A673 (cell line): Measurements from ENCODE around the gene MYMK. TPM values are rescaled to one million over a fixed set of nuclear protein-coding genes. Genes with fewer than 3 reads are reported as not detected.
A peak's percentile ranks its signal among the peaks of the same experiment; 100 is the strongest.

Source experiments
- BruUV-seq: library from RNA; stranded (reverse); fragments of 400-500 nt; replicated peaks from 2 replicates; lab custom pipeline; 2021; lab: Mats Ljungman, UMichigan
- CTCF ChIA-PET: fragments of 300-600 bp; sonication (Branson Sonifier 250); formaldehyde crosslinking; loops from one replicate; lab custom pipeline; 2022; ENCODE audit warnings: antibody characterized with exemption; lab: Charles Lee
- POLR2A ChIA-PET: fragments of 300-600 bp; sonication (Branson Sonifier 250); formaldehyde crosslinking; loops from one replicate; lab custom pipeline; 2022; ENCODE audit warnings: antibody characterized with exemption; ENCODE audit not compliant: low non-redundant PET; lab: Charles Lee
- DNase-seq: peaks from one replicate; pipeline ENCODE4 v3.0.0-alpha.2; 2015; ENCODE audit warnings: low spot score
- H3K27ac ChIP-seq: fragments of 200-600 bp; sonication (generic); 2 replicates; pipeline ENCODE4 v1.5.1; 2016; ENCODE audit warnings: mixed run types, low read depth, mild to moderate bottlenecking, mixed read lengths, antibody characterized with exemption, low read length; ENCODE audit not compliant: poor library complexity, severe bottlenecking
- H3K27me3 ChIP-seq: fragments of 200-600 bp; sonication (generic); replicated peaks from 2 replicates; pipeline ENCODE4 v1.6.1; 2017; ENCODE audit warnings: mixed run types, low read depth, mild to moderate bottlenecking, mixed read lengths, antibody characterized with exemption, low read length; ENCODE audit not compliant: insufficient read depth, poor library complexity
- H3K36me3 ChIP-seq: fragments of 200-600 bp; sonication (generic); 2 replicates; pipeline ENCODE4 v1.6.1; 2016; ENCODE audit warnings: mixed run types, mild to moderate bottlenecking, mixed read lengths, antibody characterized with exemption, low read length; ENCODE audit not compliant: insufficient read depth, poor library complexity, severe bottlenecking
- H3K4me1 ChIP-seq: fragments of 200-600 bp; sonication (generic); 2 replicates; pipeline ENCODE4 v1.6.1; 2017; ENCODE audit warnings: mixed run types, mild to moderate bottlenecking, mixed read lengths, antibody characterized with exemption, low read length; ENCODE audit not compliant: insufficient read depth, poor library complexity, severe bottlenecking
- H3K4me3 ChIP-seq: fragments of 200-600 bp; sonication (generic); 2 replicates; pipeline ENCODE4 v1.5.1; 2016; ENCODE audit warnings: low read depth, mixed run types, mild to moderate bottlenecking, mixed read lengths, low read length; ENCODE audit not compliant: poor library complexity, severe bottlenecking
- H3K9me3 ChIP-seq: fragments of 200-600 bp; sonication (generic); 2 replicates; pipeline ENCODE4 v1.6.1; 2016; ENCODE audit warnings: mixed run types, low read depth, mild to moderate bottlenecking, mixed read lengths, antibody characterized with exemption, low read length; ENCODE audit not compliant: poor library complexity, severe bottlenecking
- CTCF ChIP-seq: fragments of 300-800, 200-600 bp; sonication (generic); conservative IDR thresholded peaks from 2 replicates; pipeline ENCODE4 v1.5.1; 2017; ENCODE audit warnings: low read depth, mild to moderate bottlenecking, antibody characterized with exemption, low read length, moderate library complexity, mixed read lengths
- EZH2 ChIP-seq: fragments of 200-600 bp; sonication (generic); IDR thresholded peaks from 2 replicates; pipeline ENCODE4 v1.6.1; 2017; ENCODE audit warnings: borderline replicate concordance, low read depth, mild to moderate bottlenecking, mixed read lengths, antibody characterized with exemption, low read length; ENCODE audit not compliant: poor library complexity, severe bottlenecking
- intact Hi-C: fragments of 100-400 bp; cut with micrococcal nuclease; formaldehyde crosslinking; loops from one replicate; pipeline ENCODE4 v1.10.0; 2022; ENCODE audit not compliant: unreplicated experiment
- total RNA-seq: library from RNA; stranded (reverse); gene quantifications from 2 replicates; pipeline ENCODE4 v1.2.3, GENCODE V29; 2021

Gene MYMK
- total RNA-seq, 1 experiment from 2014 or later = not detected

- H3K27ac ChIP-seq = no peak overlapping the region
Observed at GRCh38 chr9:133535306-133535877, 10.6 kb upstream of the MYMK start.

DNA sequence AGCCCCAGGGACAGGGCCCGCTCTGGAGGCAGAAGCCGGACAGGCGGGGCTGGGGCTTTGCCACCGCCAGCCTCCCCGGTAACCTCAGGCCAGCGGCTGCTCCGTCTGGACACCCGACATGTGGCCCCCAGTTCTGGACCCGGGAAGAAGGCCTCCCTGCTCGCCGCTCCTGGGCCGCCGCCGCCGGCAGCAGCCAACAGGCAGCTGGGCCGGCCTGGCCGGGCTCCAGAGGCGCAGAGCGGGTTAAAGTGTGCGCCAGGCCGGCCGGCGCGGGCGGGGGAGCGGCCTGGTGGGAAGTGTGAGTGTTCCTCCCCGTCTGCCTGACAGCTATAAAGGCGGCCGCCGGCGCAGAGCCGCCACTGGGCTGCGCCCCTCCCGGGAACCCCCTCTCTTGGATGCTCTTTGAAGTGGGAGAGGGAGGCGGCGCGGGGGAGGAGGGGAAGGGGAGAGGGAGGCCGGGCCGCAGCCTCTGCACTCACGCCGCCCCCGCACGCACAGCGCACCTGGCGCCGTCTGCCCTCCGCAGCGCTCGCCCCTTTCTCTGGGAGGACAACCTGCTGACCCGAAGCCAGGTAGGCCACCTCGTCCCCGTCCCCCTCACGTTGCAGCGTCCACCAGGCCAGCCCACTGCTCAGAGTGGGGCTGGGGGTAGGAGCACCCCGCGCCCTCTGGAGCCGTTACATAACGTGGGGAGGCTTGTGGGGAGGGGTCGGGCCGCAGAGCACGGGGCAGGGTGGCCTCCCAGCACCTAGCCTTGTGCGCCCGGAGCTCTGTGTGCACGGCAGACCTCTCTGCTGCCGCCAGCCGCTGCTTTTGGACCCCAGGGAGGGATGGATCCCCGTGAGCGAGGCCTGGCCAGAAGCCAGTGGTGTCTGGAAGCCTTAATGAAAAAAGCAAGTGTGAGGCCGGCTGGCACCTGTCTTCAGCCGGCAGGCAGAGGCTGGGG, 9.9 kb upstream of the MYMK start, which contains the start of gene ADAMTSL2:
TSS of gene ADAMTSL2 (plus strand) at position 359 of the 946 bp plus-strand sequence. CDS start 2,009 bp downstream, outside the sequence.
- Histone ChIP-seq H3K36me3 (no peaks in the 10 kb centered on the region), H3K4me1 (peaks cover 5% of the 10 kb centered on the region), H3K27me3 (no peaks in the 10 kb centered on the region), H3K9me3 (no peaks in the 10 kb centered on the region), H3K4me3 (no peak within 1 kb of the TSS), H3K27ac (no peak within 1 kb of the TSS)
- intact Hi-C loops = no loop called here
- TF ChIP-seq CTCF (no peak), EZH2 (no peak)
- CTCF ChIA-PET = no interaction called here
- DNase-seq = peak; percentile 33
- no TSS peak for BruUV-seq
- POLR2A ChIA-PET = no interaction called here

More at GRCh38 chr9:133535306-133535877, 10.6 kb upstream of the MYMK start:
- no peak overlapping the region for H3K4me3 ChIP-seq
- no TSS peak for BruUV-seq
- H3K36me3 ChIP-seq = no peaks in the 10 kb centered on the region
- CTCF ChIA-PET = no interaction called here
- TF ChIP-seq EZH2 (no peak), CTCF (no peak)
- no peaks in the 10 kb centered on the region for H3K27me3 ChIP-seq
- DNase-seq = no peak
- intact Hi-C loops = no loop called here
- POLR2A ChIA-PET = no interaction called here
- H3K4me1 ChIP-seq = peaks cover 5% of the 10 kb centered on the region
- H3K9me3 ChIP-seq = no peaks in the 10 kb centered on the region

DNA sequence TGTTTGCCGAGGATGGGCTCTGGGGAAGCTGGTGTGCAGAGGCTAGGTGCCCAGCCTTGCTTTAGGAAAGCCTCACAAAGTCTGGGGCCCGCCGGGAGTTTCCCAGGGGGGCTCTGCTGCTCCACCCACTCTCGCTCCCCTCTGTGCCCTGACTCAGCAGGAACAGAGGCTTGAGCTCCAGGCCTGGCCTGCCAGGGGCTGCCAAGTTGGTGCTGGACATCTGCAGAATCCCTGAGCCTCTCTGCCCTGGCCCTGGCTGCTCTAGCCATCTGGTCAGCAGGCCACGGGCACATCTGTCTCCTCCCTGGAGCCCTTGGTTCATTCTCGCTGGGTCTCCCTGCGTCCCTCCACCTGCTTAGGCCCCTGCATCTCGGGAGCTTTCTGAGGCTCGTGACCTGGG, 9.1 kb upstream of the MYMK start:
- Histone ChIP-seq H3K36me3 (no peaks in the 10 kb centered on the region), H3K4me3 (no peak overlapping the region), H3K27me3 (no peaks in the 10 kb centered on the region), H3K27ac (no peak overlapping the region), H3K4me1 (peaks cover 5% of the 10 kb centered on the region), H3K9me3 (no peaks in the 10 kb centered on the region)
- no peak for DNase-seq
- ChIA-PET CTCF (interaction anchor here (0.6 kb wide), 1 partner anchor 173 kb away, joined by 3 read pairs; no protein-coding TSS in a partner anchor), POLR2A (no interaction called here)
- TF ChIP-seq CTCF (no peak), EZH2 (no peak)
- intact Hi-C loops = loop anchor here (1.0 kb wide), 1 partner anchor 181 kb away; no protein-coding TSS in a partner anchor
- no TSS peak for BruUV-seq
